ELR (cell line): ENCODE measurements around the gene PIP5KL1.

Experiments used
- DNase-seq: peaks from one replicate; pipeline ENCODE4 v3.0.0-alpha.2; 2015; ENCODE audit warnings: low read depth

Gene PIP5KL1

DNA sequence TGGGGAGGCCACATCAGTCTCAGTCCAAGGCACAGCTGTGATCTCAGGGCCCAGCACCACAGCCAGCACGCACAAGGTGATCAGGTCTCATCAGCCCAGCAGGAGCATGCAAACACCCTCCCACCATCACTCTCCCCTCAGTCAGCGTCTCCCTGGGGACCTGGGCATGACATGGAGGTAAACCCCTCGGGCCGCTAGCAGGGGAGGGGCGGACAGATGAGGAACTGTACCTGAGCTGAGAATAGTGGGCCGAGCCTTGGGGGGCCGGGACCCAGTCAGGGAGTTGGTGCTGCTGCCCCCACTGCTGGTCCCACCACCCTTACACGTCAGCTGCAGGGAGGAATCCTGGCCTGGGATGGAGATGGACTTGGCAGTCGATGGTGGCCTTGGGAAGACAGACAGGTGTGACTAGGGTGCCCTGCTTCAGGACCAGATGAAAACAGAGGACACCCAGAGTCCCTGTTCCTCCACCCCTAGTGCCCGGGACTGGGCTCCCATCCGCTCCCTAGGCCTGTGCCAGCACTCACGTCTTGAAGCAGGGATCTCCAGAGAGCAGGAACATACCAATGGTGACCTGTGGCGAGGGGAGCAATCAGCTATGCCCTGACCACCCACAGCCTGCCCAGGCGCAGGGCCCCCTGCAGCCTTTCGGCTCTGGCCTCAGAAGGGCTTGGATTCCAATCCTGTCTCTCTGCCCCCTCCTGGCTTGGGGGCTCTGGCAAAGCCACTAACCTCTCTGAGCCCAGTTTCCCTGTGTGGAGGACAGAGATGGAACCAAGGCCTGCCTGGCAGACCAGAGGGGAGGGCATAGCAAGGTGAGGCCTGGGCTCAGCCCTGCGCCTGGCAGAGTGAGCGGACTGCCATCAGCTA, 17.5 kb upstream of the PIP5KL1 start:
- no peak for DNase-seq

DNA sequence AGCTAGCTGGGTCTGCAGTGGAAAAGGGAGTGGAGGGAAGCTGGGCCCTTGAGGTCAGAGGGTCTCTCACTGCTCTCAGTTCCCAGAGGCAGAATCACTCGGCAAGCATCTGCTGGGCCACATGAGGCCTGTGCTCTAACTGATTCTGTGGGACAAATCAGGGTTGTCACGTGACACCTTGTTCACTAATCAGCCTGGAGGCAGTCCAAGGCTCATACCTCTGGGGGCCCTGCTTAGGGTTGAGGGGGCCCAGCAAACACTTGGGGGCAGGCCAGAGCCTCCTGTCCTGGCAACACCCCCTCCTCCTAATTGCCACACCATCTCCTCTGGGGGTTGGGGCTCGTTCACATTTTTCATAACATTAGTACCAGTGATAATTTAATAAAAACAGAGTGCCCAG, 16.2 kb upstream of the PIP5KL1 start:
- DNase-seq, result no peak

DNA sequence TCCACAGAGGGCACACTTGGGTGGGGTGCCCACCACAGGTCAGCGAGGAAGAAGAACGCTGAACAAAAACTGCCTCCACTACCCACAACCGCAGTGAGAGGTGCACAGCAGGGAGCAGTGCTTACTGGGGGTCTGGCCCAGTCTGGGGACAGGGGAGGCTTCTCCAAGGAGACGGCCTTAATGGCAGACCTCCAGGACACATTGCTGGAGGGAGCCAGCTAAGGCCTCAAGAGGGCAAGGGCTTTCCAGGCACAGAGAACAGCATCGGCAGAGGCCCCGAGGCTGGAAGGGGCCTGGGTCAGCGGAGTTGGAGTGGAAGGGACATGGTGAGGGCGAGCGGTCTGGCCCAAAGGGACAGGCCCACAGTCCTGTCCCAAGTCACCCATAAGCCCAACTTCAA, 15.4 kb upstream of the PIP5KL1 start:
- DNase-seq, result no peak

DNA sequence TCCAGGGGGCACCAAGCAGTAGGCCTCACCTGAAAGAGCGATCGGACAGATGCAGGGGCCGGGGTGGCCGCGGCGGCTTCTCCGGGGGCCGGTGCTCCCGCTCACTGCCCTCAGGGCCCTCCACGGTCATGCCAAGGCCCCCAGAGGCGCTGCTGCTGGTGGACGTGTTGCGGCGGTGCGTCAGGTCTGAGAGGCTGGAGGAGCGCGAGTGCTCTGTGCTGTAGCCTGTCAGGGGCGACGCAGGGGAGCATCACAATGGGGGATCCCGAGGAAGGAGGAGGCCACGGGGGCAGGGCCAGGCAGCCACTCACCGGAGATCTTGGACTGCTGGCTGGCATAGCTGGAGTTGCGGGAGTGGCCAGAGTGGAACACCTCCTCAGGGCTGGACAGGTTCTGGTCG, 14.8 kb upstream of the PIP5KL1 start:
- DNase-seq, result no peak

DNA sequence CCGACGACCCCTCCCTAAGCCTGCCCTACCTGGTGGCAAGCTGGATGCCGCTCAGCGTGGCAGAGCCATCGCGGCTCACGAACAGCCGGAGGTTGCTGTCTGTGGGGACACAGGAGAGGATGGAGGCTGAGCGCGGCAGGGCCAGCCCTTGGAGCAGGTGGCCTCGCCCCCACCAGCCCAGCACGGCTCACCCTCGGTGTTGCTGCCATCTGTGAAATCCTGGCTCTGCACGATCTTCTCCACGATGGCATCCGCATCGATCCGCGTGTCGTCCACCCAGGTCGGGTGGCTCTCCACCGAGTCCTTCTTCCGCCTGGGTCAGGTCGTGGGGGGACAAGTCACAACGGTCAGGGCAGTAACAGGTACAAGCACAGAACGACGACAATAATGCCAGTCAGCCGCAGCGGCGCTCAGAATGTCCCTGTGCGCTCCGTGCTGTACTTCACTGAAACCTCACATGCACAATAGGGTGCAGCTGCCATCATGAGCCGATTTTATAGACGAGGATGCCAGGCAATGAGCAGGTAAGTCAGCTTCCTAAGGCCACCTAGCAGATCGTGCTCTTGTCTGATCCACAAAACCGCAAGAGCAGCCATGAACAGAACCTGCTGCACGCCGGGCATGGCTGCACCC, 14.1 kb upstream of the PIP5KL1 start:
- DNase-seq, result no peak

DNA sequence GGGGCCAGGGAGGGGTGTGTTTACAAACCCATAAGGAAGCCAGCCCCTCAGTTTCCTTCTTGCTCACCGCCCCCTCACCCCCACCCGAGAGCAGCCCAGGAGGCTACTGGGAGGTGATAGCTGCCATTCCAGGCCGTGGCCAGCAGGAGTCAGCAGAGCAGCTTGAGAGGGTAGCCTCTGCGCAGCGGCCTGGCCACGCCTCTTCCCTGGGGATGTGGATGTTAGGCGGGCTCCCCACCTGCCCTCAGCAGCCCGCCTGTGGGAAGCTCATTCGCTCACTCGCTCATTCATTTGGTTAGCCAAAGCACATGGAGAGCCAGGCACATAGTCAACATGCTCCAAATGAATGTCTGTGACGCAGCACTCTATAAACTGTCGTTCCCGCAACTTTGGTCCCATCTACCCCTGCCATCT, 13.2 kb upstream of the PIP5KL1 start:
- DNase-seq, result peak; percentile 87

DNA sequence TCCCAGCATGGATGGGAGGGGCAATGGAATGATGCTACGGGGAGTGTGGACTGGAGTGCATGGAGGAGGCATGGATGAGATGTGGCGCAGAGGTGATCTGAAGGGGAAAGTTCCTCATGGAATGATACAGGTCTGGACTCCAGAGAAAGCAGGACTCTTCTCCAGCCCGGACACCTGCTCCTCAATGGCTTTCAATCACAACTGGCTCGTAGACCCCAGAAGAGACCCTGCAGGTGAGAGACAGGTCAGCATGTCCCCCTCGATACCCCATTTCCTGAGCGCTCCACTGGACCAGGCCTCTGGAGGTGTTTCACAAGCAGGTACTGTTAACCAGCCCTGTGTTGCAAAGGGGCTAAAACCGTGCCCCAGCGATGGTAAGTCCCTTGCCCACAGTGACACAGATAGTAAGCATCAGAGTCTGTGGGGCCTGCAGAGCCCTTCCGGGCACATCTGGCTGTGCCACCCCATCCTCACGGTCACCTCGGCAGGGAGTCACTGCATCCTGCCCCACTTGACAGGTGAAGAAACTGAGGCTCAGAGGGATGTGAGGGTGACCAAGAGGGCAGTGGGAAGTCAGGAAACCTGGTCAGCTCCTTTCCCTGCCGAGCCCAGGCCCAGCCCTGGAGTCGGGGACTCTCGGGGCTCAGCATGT, 12.6 kb upstream of the PIP5KL1 start:
- DNase-seq, result no peak

DNA sequence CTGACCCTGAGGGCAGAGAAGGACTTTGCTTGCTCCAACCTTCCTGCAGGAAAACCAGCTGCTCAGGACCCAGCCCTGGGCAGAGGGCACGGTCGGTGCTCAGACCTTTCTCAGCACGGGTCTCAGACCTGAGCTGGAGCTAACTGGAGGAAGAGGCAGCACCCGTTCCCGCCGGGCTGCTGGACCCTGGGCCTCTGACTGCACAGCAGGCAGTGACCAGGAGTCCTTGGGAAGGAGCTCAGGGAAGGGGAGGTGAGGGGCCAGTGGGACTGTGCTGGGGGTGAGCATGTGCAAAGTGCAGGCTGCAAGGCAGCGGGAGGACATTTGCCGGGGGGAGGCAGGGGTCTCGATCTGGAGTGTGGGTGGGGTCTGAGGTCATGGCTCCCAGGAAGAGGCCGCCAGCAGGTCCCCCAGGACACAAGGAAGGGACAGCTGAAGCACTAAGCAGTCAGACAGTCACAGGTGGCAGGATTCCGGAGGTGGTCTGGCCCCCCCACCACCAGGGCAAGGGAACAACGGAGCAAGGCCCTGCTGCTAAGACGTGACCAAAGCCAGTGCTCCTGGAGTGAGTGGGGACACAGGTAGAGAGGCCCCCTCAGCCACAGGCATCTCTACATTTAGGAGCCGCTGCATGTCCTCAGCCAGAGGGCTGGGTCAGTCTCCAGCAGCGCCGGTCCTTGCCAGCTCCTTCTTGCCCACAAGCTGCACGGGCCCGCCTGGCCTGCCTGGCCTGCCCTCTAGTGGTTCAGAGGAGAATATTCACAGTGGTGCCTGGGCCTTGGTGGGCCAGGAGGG, 11.8 kb upstream of the PIP5KL1 start:
- DNase-seq, result peak; percentile 73

DNA sequence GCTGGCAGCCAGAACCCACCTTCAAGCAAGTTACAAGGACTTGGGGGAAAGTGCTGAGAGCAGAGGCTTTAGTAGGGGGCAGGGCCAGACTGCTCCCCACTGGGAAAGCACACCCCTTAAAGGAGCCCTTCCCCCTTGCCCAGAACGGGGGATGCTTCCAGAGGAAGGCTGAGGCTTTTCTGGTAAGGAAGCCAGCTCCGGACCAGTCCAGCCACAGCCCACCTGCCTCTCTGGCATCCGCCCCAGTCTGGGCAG, 11.3 kb upstream of the PIP5KL1 start:
- DNase-seq, result no peak

DNA sequence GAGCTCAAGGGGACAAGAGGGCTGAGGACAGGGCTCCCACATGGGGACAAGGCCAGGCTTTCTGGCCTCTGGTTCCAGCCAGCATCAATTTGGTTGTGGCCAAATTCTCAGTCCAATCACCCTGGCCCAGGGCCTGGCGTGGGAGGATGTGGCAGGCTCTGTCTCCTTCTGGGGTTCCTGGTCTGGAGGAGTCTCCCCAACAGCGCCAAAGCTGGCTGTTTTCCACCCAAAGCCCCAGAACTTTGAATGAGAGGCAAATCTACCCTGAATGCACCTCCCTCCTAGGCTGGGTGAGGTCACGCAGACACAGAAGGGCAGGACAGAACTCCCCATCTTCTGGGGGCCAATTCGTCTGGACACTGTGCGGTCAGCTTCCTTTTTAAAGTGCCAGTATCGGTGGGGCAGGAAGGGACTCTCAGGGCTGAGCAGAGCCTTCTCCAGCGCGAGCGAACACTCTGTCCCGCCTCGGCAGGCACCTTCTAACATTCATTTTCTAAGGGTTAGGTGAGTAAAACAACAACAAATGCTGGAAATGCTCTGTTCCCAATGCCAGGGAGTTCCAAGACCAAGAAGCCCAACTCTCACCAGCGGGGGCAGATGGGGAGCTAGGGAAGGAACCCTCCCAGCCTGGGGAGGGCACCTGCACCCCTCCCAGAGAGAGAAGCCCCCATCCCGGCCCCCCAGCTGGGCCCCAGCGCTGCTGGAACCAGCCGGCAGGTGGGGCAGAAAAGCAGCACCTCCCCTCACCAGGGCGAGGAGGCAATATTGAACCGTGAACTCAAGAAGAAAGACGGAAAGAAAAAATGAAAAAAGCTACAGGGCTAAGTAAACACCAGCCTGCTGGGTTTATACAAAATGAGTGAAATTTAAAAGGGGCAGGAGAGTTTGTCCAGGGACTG, 10.7 kb upstream of the PIP5KL1 start:
- DNase-seq, result no peak

DNA sequence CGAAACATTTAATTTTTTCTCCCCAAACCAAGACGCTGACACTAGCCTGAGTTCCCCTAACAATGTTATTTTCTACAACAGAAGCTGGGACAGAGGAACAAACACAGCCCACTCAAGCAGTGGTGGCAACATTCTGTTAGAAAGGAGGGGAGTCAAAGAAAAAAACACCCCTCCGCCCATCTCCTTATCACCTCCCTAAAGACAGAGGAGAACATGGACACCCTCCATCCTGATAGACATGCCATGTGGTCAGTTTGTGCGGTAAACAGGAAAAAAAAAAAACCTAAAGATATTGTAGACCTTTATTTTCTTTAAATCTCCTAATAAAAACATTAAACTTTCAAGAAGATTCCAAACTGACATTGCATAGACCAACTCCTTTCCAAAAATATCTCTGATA, 10.0 kb upstream of the PIP5KL1 start:
- DNase-seq, result no peak

DNA sequence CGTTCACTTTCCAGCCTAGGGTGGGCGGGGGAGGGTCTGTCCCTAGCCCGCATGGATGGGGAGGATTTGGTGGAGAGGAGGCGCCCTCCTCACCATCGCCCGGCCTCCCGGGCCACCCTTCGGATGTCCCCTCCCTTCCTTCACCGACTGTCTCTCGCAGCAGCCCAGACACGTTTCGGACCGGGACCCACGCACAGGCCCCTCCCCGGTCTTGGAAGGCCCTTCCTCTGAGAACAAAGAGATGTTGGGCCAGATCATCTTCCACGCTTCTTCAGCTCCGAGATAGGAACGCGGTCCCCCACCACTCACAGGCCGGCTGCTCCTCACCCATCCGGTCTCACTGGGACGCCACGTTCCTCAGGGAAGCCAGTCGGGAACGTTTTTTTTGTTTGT, 7.7 kb upstream of the PIP5KL1 start:
- DNase-seq, result no peak

DNA sequence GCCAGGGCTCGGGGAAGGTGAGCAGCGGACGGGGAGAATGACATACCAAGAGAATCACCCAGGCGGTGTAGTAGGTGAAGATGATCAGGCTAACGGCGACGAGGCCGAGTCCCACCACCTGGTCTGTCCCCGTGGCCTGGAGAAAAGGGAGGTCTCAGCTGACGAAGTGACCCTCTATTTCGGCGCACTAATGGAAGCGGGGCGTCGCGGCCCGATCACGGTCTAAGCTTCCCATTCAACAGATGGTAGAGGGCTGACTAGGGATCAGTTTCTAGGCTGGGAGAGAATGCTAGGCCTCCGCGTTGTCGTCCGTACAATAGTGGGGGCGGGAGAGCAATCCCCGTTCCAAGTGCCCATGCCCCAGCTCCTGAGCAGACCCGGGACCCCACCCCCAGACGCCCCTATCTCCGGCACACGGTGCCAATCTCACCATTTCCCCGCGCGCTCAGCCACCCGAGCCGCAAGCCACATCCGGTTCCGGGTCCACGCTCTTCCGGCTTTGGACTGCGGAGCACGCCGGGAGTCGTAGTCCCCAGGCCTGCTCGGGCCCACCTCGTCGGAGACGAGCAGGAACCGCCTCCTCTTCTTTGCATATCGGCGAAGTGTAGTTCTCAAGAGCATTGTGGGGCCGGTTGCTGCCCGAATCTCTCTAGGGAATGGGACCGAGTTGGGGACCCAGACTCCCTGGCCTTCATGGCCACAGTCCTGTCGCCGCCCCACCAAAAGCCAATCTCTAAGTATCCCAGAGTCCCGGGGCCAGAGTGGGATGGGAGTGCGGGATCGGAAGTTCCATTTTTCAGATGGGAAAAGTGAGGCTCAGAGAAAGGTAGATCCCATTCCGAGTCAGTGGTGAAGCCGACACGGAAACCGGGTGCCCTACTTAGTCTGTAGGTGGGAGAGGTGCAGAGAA, 7.1 kb upstream of the PIP5KL1 start, which contains the start of gene DPM2:
Gene DPM2 (minus strand): TSS at position 467 of the 910 bp plus-strand sequence. CDS start 34 bp downstream, at position 433.
- peak; percentile 92 for DNase-seq

DNA sequence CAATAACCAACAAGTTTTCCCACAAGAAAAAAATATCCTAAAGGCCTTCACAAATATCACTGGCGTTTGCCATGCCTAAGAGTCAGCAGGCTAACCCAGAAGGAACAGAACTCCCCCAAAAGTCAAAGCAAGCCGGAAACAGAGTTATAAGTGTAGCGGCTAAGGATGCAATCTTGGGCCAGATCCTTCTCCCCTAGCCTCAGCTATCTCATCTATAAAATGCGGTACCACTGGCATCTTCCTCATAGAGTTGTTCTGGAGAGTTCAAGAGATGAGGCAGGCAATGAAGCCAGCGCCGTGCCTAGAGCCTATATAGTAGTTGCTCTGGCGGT, 6.4 kb upstream of the PIP5KL1 start:
- peak; percentile 45 for DNase-seq

DNA sequence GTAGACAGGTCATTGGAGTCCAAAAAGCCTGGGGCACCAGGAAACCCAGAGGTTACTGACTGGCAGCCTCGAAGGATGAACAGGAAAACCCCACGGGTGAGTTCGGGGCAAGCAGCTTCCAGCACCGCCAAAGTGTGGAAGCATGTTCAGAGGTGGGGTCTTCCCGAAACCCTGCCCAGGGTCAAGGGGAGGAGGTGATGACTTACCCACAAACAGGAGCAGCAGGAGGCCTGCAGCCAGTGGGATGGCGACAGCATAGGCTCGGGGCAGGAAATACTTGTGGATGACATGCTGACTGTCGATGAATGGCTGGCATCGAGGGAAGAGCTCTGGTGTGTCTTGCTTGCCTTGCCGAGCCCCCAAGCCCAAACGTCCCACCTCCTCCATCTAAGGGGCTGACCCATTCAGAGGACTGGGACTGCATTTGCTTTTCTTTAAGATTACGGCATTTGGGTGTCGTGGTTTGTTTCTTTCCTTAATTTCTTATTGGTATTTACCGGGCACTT, 5.8 kb upstream of the PIP5KL1 start:
- no peak for DNase-seq

DNA sequence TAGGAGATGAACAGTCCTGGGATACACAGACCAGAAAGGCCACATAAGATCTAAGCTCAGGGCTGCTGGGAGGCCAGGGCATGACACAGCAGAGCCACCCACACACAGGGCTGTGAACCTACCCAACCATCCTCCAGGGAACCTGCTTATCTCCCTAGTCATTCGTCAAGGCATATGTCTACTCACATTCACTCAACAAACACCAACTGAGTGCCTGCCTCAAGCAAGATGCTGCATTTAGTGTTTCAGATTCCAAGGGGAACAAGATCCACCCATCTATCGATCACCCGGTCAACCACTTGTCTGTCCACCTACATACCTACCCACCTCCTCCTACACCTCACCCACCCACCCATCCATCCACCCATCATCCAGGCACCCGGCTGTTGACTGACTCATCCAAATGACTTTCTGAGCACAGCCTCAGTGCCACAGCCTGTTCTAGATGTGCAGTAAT, 5.2 kb upstream of the PIP5KL1 start:
- peak; percentile 31 for DNase-seq

DNA sequence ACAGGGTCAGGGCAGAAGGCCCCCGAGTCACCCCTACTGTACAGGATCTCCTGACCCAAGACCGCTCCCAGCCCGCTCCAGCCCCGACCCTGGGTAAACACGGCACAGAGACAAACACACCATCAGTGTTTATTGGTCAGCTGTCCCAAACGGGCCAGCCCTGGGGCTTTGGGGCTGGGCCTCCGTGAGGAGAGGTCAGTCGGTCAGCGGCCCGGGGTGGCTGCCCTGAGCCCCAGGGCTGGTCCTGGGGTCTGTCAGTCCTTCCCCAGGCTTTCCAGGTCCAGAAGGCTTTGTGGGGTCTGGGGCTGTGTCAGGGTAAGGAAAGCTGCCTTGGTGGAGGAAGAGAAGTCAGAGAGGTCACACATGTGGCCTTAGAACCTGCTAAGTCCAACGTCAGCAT, 4.4 kb upstream of the PIP5KL1 start:
- DNase-seq, result no peak

DNA sequence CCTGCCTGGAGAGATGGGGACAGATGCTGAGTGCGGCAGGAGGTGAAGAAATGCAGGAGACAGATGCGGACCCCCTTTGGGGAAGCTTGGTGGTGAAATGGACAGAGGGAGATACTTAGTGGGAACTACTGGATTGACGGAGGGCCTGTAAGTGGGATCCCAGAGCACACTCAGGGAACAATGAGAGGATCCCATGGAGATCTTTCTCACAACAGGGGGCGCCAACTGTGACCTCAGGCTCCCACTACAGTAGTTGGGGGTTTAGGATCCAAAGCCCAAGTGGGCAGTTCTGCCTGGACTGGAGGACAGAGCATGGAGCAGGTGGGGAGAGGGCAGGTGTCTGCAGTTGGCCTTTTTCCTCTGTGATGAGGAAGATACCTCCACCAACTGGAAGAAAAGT, 3.7 kb upstream of the PIP5KL1 start:
- DNase-seq, result no peak

DNA sequence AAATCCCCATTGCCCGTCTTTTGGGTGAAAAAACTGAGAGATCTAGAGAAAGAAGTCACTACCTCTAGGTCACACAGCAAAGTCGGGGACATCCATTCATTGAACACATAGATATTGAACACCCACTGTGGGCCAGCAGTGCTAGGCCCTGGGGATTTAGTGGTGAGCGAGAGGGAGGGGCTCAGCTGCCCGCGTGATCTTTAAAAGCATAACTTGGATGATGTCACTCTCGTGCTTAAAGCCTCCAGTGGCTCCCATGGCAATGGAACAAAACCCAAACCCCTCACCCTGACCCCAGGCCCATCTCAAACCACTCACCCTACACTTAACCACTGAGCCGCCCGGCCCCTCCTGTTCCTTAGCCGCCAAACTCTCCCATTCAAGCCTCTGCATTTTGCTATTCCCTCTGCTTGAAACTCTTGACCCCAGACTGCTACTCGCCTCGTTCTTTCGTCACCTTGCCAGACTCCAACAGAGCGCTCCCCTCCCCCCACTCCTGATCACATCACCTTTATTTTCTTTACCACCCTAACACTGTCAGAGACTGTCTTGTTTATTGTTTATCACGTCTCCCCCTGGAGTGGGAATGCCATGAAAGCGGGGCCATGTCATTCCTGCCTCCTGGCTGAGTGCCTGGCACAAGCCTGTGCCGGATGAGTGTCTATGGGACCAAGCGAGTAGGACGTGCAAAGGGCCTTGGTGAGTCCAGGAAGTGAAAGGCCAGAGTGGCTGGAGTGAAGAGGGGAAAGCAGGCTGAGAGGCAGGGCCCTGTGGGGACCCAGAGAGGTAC, 710 bp upstream of the PIP5KL1 start:
- DNase-seq, result peak; percentile 78

DNA sequence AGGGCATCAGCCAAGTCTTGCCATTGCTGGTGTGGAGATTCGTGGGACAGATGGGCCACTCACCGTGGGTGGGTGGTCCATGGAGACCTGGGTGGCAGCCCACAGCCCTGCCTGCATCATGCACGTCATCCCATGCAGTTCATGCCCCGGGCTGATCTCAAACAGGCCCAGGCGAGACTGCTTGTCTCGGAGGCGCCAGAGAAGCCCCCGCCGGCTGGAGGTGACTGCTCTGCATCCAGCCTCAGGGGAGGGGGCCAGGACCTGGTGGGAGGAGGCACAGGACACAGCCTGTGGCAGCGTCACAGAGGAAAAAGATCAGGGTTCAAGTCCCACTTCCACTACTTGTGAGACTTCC, 975 bp downstream of the PIP5KL1 start:
- no peak for DNase-seq
